B cell (primary cell): ENCODE data around the gene TTC23L. TPM values are rescaled to one million over a fixed set of nuclear protein-coding genes. Genes with fewer than 3 reads are reported as not detected.
A peak's percentile ranks its signal among the peaks of the same experiment; 100 is the strongest.

Source experiments
- ATAC-seq: fragments of 200-7000 bp; cut with Tn5 transposase; one replicate; pipeline ENCODE4 v1.10.0; 2021; ENCODE audit warnings: low read depth, mild to moderate bottlenecking, moderate number of reproducible peaks, moderate library complexity
- CTCF ChIA-PET: fragments of 350-600 bp; sonication (Branson Sonifier 250); formaldehyde crosslinking; loops from one replicate; lab custom pipeline; 2021; ENCODE audit warnings: antibody characterized with exemption, inconsistent platforms; lab: Charles Lee
- POLR2A ChIA-PET: fragments of 350-600 bp; sonication (Branson Sonifier 250); formaldehyde crosslinking; loops from one replicate; lab custom pipeline; 2021; ENCODE audit warnings: antibody characterized with exemption; lab: Charles Lee
- DNase-seq: peaks from one replicate; pipeline ENCODE4 v3.0.0; 2013
- H2AFZ ChIP-seq: 2 replicates; pipeline ENCODE4 v1.6.1; 2012; ENCODE audit warnings: mild to moderate bottlenecking, low read depth, low read length; ENCODE audit not compliant: insufficient read depth, poor library complexity, severe bottlenecking
- H3K27ac ChIP-seq, 2 donors: 1 replicate in 1 of 2; 2 replicates in 1 of 2; pipeline ENCODE4 v1.5.1; 2012 to 2013; ENCODE audit warnings: low read length in 2 of 2, mild to moderate bottlenecking in 2 of 2, moderate library complexity in 1 of 2
- H3K27me3 ChIP-seq, 4 experiments: fragments of 200-600 bp in 1 of 4; sonication (generic) in 1 of 4; replicated peaks in 1 of 4; 1 replicate in 2 of 4; 2 replicates in 2 of 4; pipeline versions ENCODE4 v1.6.1 to v1.7.0; 2013 to 2016; ENCODE audit warnings: low read length in 3 of 4, mild to moderate bottlenecking in 2 of 4, mixed read lengths in 1 of 4, moderate library complexity in 1 of 4; ENCODE audit not compliant: insufficient read depth in 4 of 4, control insufficient read depth in 3 of 4; ENCODE audit errors: control extremely low read depth in 1 of 4
- H3K36me3 ChIP-seq, 2 experiments: replicated peaks in 1 of 2; 1 replicate in 1 of 2; 2 replicates in 1 of 2; pipeline versions ENCODE4 v1.6.1 to v1.7.1; 2013; ENCODE audit warnings: low read length in 1 of 2; ENCODE audit not compliant: insufficient read depth in 2 of 2, control insufficient read depth in 1 of 2; ENCODE audit errors: control extremely low read depth in 1 of 2, extremely low read depth in 1 of 2
- H3K4me1 ChIP-seq, 2 donors: fragments of 200-600 bp in 1 of 2; sonication (generic) in 1 of 2; 1 replicate in 1 of 2; 2 replicates in 1 of 2; pipeline versions ENCODE4 v1.5.1 to v1.6.1; 2013 to 2017; ENCODE audit warnings: low read length in 2 of 2; ENCODE audit not compliant: control insufficient read depth in 2 of 2, insufficient read depth in 2 of 2
- H3K4me2 ChIP-seq: replicated peaks from 2 replicates; pipeline ENCODE3; 2012; ENCODE audit warnings: mild to moderate bottlenecking, low read depth, low read length; ENCODE audit not compliant: poor library complexity, severe bottlenecking
- H3K4me3 ChIP-seq, 5 experiments: fragments of 200-600 bp in 1 of 5; sonication (generic) in 1 of 5; 1 replicate in 3 of 5; 2 replicates in 2 of 5; pipeline versions ENCODE4 v1.5.1 to v1.7.0; 2011 to 2016; ENCODE audit warnings: low read length in 4 of 5, mild to moderate bottlenecking in 4 of 5, low read depth in 2 of 5, control low read depth in 1 of 5, moderate library complexity in 1 of 5; ENCODE audit not compliant: insufficient read depth in 1 of 5; ENCODE audit errors: control extremely low read depth in 1 of 5, extremely low read depth in 1 of 5
- H3K79me2 ChIP-seq: fragments of 200-600 bp; sonication (generic); one replicate; pipeline ENCODE4 v1.6.0; 2016; ENCODE audit warnings: low read length; ENCODE audit not compliant: control insufficient read depth, insufficient read depth
- H3K9ac ChIP-seq: fragments of 200-600 bp; sonication (generic); 2 replicates; pipeline ENCODE4 v1.6.1; 2017; ENCODE audit warnings: mild to moderate bottlenecking, low read length, moderate library complexity
- H3K9me3 ChIP-seq, 3 donors: one replicate each; pipeline versions ENCODE4 v1.6.1 to v1.7.1; 2013; ENCODE audit warnings: low read length in 2 of 3; ENCODE audit not compliant: control insufficient read depth in 2 of 3, insufficient read depth in 1 of 3; ENCODE audit errors: control extremely low read depth in 1 of 3
- H4K20me1 ChIP-seq: 2 replicates; pipeline ENCODE4 v1.6.0; 2012; ENCODE audit warnings: mild to moderate bottlenecking, low read length; ENCODE audit not compliant: insufficient read depth, control insufficient read depth, poor library complexity, severe bottlenecking
- H3K27ac Mint-ChIP-seq: one replicate; pipeline ENCODE4 v1.8.0; 2021; ENCODE audit warnings: mixed read lengths
- H3K27me3 Mint-ChIP-seq: one replicate; pipeline ENCODE4 v1.8.0; 2021; ENCODE audit warnings: mixed read lengths
- H3K4me1 Mint-ChIP-seq: one replicate; pipeline ENCODE4 v1.8.0; 2021; ENCODE audit warnings: mixed read lengths
- H3K4me3 Mint-ChIP-seq: one replicate; pipeline ENCODE4 v1.8.0; 2021; ENCODE audit warnings: mixed read lengths
- H3K9me3 Mint-ChIP-seq: one replicate; pipeline ENCODE4 v1.8.0; 2022; ENCODE audit warnings: mixed read lengths; ENCODE audit not compliant: insufficient read depth
- CTCF ChIP-seq: fragments of 200-600 bp; IDR thresholded peaks from one replicate; pipeline ENCODE4 v1.8.0; 2022; ENCODE audit warnings: antibody characterized with exemption, mild to moderate bottlenecking
- EZH2 ChIP-seq: IDR thresholded peaks from 2 replicates; pipeline ENCODE4 v1.6.1; 2012; ENCODE audit warnings: borderline replicate concordance, low read depth, mild to moderate bottlenecking, moderate library complexity, low read length; ENCODE audit not compliant: insufficient read depth, poor library complexity, severe bottlenecking
- WGBS: methylation state at CpG from one replicate; pipeline ENCODE4 v1.1.5; 2013; ENCODE audit warnings: missing lambda C conversion rate; ENCODE audit not compliant: insufficient coverage; 5-methylcytosine and 5-hydroxymethylcytosine counted together
- intact Hi-C: fragments of 100-400 bp; cut with micrococcal nuclease; formaldehyde crosslinking; loops from one replicate; pipeline ENCODE4 v1.10.0; 2022
- polyA plus RNA-seq: library from polyadenylated mRNA; depleted of rRNA; stranded (reverse); fragments of >200 nt; gene quantifications from 2 replicates; pipeline ENCODE4 v1.2.3, GENCODE V29; 2012
- total RNA-seq, 2 donors: library from RNA; stranded (reverse); fragments of 120-200 nt in 1 of 2; gene quantifications; 1 replicate in 1 of 2; 2 replicates in 1 of 2; pipeline versions ENCODE4 v1.2.3 to v1.2.4, GENCODE V29; 2013 to 2022

Gene TTC23L
- total and polyA plus RNA-seq, 2 donors (not counting 1 experiment from before 2014, with no cell fraction given): 0.03 to 0.15 TPM

GRCh38 chr5:34854459-34855174 is 15.7 kb downstream of the TTC23L start:
- no peak overlapping the region for H3K4me3 Mint-ChIP-seq
- H3K9me3 ChIP-seq: no peaks in the 10 kb centered on the region
- H4K20me1 ChIP-seq: no peaks in the 10 kb centered on the region
- no peak overlapping the region for H3K27ac Mint-ChIP-seq
- no peaks in the 10 kb centered on the region for H3K27me3 ChIP-seq
- WGBS: 75% methylated on average over 2 of the region's 4 CpGs
- H2AFZ ChIP-seq: no peak overlapping the region
- H3K36me3 ChIP-seq: no peaks in the 10 kb centered on the region
- TF ChIP-seq CTCF (no peak), EZH2 (no peak)
- H3K79me2 ChIP-seq: no peaks in the 10 kb centered on the region
- no peaks in the 10 kb centered on the region for H3K27me3 Mint-ChIP-seq
- H3K4me2 ChIP-seq: no peak overlapping the region
- H3K4me1 ChIP-seq: peaks cover 0 to 5% of the 10 kb centered on the region in 2 donors
- intact Hi-C loops: no loop called here
- ChIA-PET CTCF (no interaction called here), POLR2A (no interaction called here)
- no peak overlapping the region for H3K9ac ChIP-seq
- H3K9me3 Mint-ChIP-seq: no peaks in the 10 kb centered on the region
- DNase-seq (no peak), ATAC-seq (peak; percentile 41)
- H3K4me3 ChIP-seq: no peak overlapping the region
- no peak overlapping the region for H3K27ac ChIP-seq
- H3K4me1 Mint-ChIP-seq: peaks cover 8% of the 10 kb centered on the region

GRCh38 chr5:34857161-34857560 is 18.2 kb downstream of the TTC23L start:
- no peak for TF ChIP-seq CTCF
- no peak for TF ChIP-seq EZH2
- ChIA-PET CTCF (no interaction called here), POLR2A (no interaction called here)
- Histone ChIP-seq H3K9ac (no peak overlapping the region), H3K4me1 (peaks cover 0 to 5% of the 10 kb centered on the region in 2 donors), H3K79me2 (no peaks in the 10 kb centered on the region), H3K27me3 (no peaks in the 10 kb centered on the region), H4K20me1 (no peaks in the 10 kb centered on the region), H3K27ac (no peak overlapping the region), H2AFZ (no peak overlapping the region), H3K36me3 (no peaks in the 10 kb centered on the region), H3K4me3 (no peak overlapping the region), H3K4me2 (no peak overlapping the region), H3K9me3 (no peaks in the 10 kb centered on the region)
- no peak overlapping the region for H3K27ac Mint-ChIP-seq
- H3K9me3 Mint-ChIP-seq: no peaks in the 10 kb centered on the region
- peaks cover 8% of the 10 kb centered on the region for H3K4me1 Mint-ChIP-seq
- no peak overlapping the region for H3K4me3 Mint-ChIP-seq
- WGBS: 92% methylated on average over 2 of the region's 3 CpGs
- intact Hi-C loops: no loop called here
- ATAC-seq (no peak), DNase-seq (no peak)
- H3K27me3 Mint-ChIP-seq: no peaks in the 10 kb centered on the region
